B cell (primary cell): ENCODE data around the gene RPS23. TPM values are rescaled to one million over a fixed set of nuclear protein-coding genes. Genes with fewer than 3 reads are reported as not detected.

Experiments
- ATAC-seq: fragments of 200-7000 bp; cut with Tn5 transposase; one replicate; pipeline ENCODE4 v1.10.0; 2021; ENCODE audit warnings: low read depth, mild to moderate bottlenecking, moderate number of reproducible peaks, moderate library complexity
- CTCF ChIA-PET: fragments of 350-600 bp; sonication (Branson Sonifier 250); formaldehyde crosslinking; loops from one replicate; lab custom pipeline; 2021; ENCODE audit warnings: antibody characterized with exemption, inconsistent platforms; lab: Charles Lee
- POLR2A ChIA-PET: fragments of 350-600 bp; sonication (Branson Sonifier 250); formaldehyde crosslinking; loops from one replicate; lab custom pipeline; 2021; ENCODE audit warnings: antibody characterized with exemption; lab: Charles Lee
- DNase-seq: peaks from one replicate; pipeline ENCODE4 v3.0.0; 2013
- H2AFZ ChIP-seq: 2 replicates; pipeline ENCODE4 v1.6.1; 2012; ENCODE audit warnings: mild to moderate bottlenecking, low read depth, low read length; ENCODE audit not compliant: insufficient read depth, poor library complexity, severe bottlenecking
- H3K27ac ChIP-seq, 2 donors: 1 replicate in 1 of 2; 2 replicates in 1 of 2; pipeline ENCODE4 v1.5.1; 2012 to 2013; ENCODE audit warnings: low read length in 2 of 2, mild to moderate bottlenecking in 2 of 2, moderate library complexity in 1 of 2
- H3K27me3 ChIP-seq, 4 experiments: fragments of 200-600 bp in 1 of 4; sonication (generic) in 1 of 4; replicated peaks in 1 of 4; 1 replicate in 2 of 4; 2 replicates in 2 of 4; pipeline versions ENCODE4 v1.6.1 to v1.7.0; 2013 to 2016; ENCODE audit warnings: low read length in 3 of 4, mild to moderate bottlenecking in 2 of 4, mixed read lengths in 1 of 4, moderate library complexity in 1 of 4; ENCODE audit not compliant: insufficient read depth in 4 of 4, control insufficient read depth in 3 of 4; ENCODE audit errors: control extremely low read depth in 1 of 4
- H3K36me3 ChIP-seq, 2 experiments: replicated peaks in 1 of 2; 1 replicate in 1 of 2; 2 replicates in 1 of 2; pipeline versions ENCODE4 v1.6.1 to v1.7.1; 2013; ENCODE audit warnings: low read length in 1 of 2; ENCODE audit not compliant: insufficient read depth in 2 of 2, control insufficient read depth in 1 of 2; ENCODE audit errors: control extremely low read depth in 1 of 2, extremely low read depth in 1 of 2
- H3K4me1 ChIP-seq, 2 donors: fragments of 200-600 bp in 1 of 2; sonication (generic) in 1 of 2; 1 replicate in 1 of 2; 2 replicates in 1 of 2; pipeline versions ENCODE4 v1.5.1 to v1.6.1; 2013 to 2017; ENCODE audit warnings: low read length in 2 of 2; ENCODE audit not compliant: control insufficient read depth in 2 of 2, insufficient read depth in 2 of 2
- H3K4me2 ChIP-seq: replicated peaks from 2 replicates; pipeline ENCODE3; 2012; ENCODE audit warnings: mild to moderate bottlenecking, low read depth, low read length; ENCODE audit not compliant: poor library complexity, severe bottlenecking
- H3K4me3 ChIP-seq, 5 experiments: fragments of 200-600 bp in 1 of 5; sonication (generic) in 1 of 5; 1 replicate in 3 of 5; 2 replicates in 2 of 5; pipeline versions ENCODE4 v1.5.1 to v1.7.0; 2011 to 2016; ENCODE audit warnings: low read length in 4 of 5, mild to moderate bottlenecking in 4 of 5, low read depth in 2 of 5, control low read depth in 1 of 5, moderate library complexity in 1 of 5; ENCODE audit not compliant: insufficient read depth in 1 of 5; ENCODE audit errors: control extremely low read depth in 1 of 5, extremely low read depth in 1 of 5
- H3K79me2 ChIP-seq: fragments of 200-600 bp; sonication (generic); one replicate; pipeline ENCODE4 v1.6.0; 2016; ENCODE audit warnings: low read length; ENCODE audit not compliant: control insufficient read depth, insufficient read depth
- H3K9ac ChIP-seq: fragments of 200-600 bp; sonication (generic); 2 replicates; pipeline ENCODE4 v1.6.1; 2017; ENCODE audit warnings: mild to moderate bottlenecking, low read length, moderate library complexity
- H3K9me3 ChIP-seq, 3 donors: one replicate each; pipeline versions ENCODE4 v1.6.1 to v1.7.1; 2013; ENCODE audit warnings: low read length in 2 of 3; ENCODE audit not compliant: control insufficient read depth in 2 of 3, insufficient read depth in 1 of 3; ENCODE audit errors: control extremely low read depth in 1 of 3
- H4K20me1 ChIP-seq: 2 replicates; pipeline ENCODE4 v1.6.0; 2012; ENCODE audit warnings: mild to moderate bottlenecking, low read length; ENCODE audit not compliant: insufficient read depth, control insufficient read depth, poor library complexity, severe bottlenecking
- H3K27ac Mint-ChIP-seq: one replicate; pipeline ENCODE4 v1.8.0; 2021; ENCODE audit warnings: mixed read lengths
- H3K27me3 Mint-ChIP-seq: one replicate; pipeline ENCODE4 v1.8.0; 2021; ENCODE audit warnings: mixed read lengths
- H3K4me1 Mint-ChIP-seq: one replicate; pipeline ENCODE4 v1.8.0; 2021; ENCODE audit warnings: mixed read lengths
- H3K4me3 Mint-ChIP-seq: one replicate; pipeline ENCODE4 v1.8.0; 2021; ENCODE audit warnings: mixed read lengths
- H3K9me3 Mint-ChIP-seq: one replicate; pipeline ENCODE4 v1.8.0; 2022; ENCODE audit warnings: mixed read lengths; ENCODE audit not compliant: insufficient read depth
- EZH2 ChIP-seq: IDR thresholded peaks from 2 replicates; pipeline ENCODE4 v1.6.1; 2012; ENCODE audit warnings: borderline replicate concordance, low read depth, mild to moderate bottlenecking, moderate library complexity, low read length; ENCODE audit not compliant: insufficient read depth, poor library complexity, severe bottlenecking
- WGBS: methylation state at CpG from one replicate; pipeline ENCODE4 v1.1.5; 2013; ENCODE audit warnings: missing lambda C conversion rate; ENCODE audit not compliant: insufficient coverage; 5-methylcytosine and 5-hydroxymethylcytosine counted together
- intact Hi-C: fragments of 100-400 bp; cut with micrococcal nuclease; formaldehyde crosslinking; loops from one replicate; pipeline ENCODE4 v1.10.0; 2022
- polyA plus RNA-seq: library from polyadenylated mRNA; depleted of rRNA; stranded (reverse); fragments of >200 nt; gene quantifications from 2 replicates; pipeline ENCODE4 v1.2.3, GENCODE V29; 2012
- total RNA-seq, 2 donors: library from RNA; stranded (reverse); fragments of 120-200 nt in 1 of 2; gene quantifications; 1 replicate in 1 of 2; 2 replicates in 1 of 2; pipeline versions ENCODE4 v1.2.3 to v1.2.4, GENCODE V29; 2013 to 2022
- TF ChIP-seq, protein P1 (sequence below): fragments of 200-600 bp; IDR thresholded peaks from one replicate; pipeline ENCODE4 v1.8.0; 2022; ENCODE audit warnings: antibody characterized with exemption, mild to moderate bottlenecking

RPS23 gene
- total and polyA plus RNA-seq, 2 donors (not counting 1 experiment from before 2014, with no cell fraction given) = 3,420 to 9,595 TPM

DNA sequence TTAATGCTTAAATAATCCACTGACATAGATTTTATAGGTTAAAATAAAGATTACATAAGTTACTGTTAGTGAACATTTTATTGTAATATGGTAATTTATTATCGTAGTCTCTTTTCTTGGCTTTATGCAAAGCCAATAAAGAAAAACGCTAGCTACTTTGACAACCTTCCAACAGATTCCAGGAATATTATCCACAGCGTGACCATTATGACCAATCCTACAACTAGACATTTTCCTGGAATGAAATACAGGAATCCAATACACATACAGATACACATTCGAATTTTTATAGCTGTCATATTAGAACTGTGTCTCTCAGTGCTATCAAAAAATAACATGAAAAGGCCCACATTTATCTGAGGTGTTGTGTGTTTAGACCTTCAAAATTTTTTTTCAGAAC, 13.1 kb downstream of the RPS23 start:
- H3K4me2 ChIP-seq = no peak overlapping the region
- H3K9ac ChIP-seq = no peak overlapping the region
- no peaks in the 10 kb centered on the region for H3K79me2 ChIP-seq
- ChIA-PET CTCF (interaction anchor here (1.3 kb wide), 1 partner anchor 9 kb away, joined by 3 read pairs; no protein-coding TSS in a partner anchor), POLR2A (no interaction called here)
- 100% methylated on average over 2 of the region's 4 CpGs for WGBS
- no peak overlapping the region for H3K27ac ChIP-seq
- no peak overlapping the region for H2AFZ ChIP-seq
- H3K4me3 ChIP-seq = no peak overlapping the region
- intact Hi-C loops = no loop called here
- Mint-ChIP-seq H3K27me3 (no peaks in the 10 kb centered on the region), H3K27ac (no peak overlapping the region), H3K4me1 (no peaks in the 10 kb centered on the region), H3K9me3 (no peaks in the 10 kb centered on the region), H3K4me3 (no peak overlapping the region)
- ATAC-seq (no peak), DNase-seq (no peak)
- no peaks in the 10 kb centered on the region for H3K36me3 ChIP-seq
- no peaks in the 10 kb centered on the region for H3K27me3 ChIP-seq
- TF ChIP-seq EZH2 = no peak
- TF ChIP-seq, protein P1, sequence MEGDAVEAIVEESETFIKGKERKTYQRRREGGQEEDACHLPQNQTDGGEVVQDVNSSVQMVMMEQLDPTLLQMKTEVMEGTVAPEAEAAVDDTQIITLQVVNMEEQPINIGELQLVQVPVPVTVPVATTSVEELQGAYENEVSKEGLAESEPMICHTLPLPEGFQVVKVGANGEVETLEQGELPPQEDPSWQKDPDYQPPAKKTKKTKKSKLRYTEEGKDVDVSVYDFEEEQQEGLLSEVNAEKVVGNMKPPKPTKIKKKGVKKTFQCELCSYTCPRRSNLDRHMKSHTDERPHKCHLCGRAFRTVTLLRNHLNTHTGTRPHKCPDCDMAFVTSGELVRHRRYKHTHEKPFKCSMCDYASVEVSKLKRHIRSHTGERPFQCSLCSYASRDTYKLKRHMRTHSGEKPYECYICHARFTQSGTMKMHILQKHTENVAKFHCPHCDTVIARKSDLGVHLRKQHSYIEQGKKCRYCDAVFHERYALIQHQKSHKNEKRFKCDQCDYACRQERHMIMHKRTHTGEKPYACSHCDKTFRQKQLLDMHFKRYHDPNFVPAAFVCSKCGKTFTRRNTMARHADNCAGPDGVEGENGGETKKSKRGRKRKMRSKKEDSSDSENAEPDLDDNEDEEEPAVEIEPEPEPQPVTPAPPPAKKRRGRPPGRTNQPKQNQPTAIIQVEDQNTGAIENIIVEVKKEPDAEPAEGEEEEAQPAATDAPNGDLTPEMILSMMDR = no peak
- H3K4me1 ChIP-seq = no peaks in the 10 kb centered on the region
- H3K9me3 ChIP-seq = peaks cover 0 to 8% (median 4%) of the 10 kb centered on the region in 3 donors
- no peaks in the 10 kb centered on the region for H4K20me1 ChIP-seq

DNA sequence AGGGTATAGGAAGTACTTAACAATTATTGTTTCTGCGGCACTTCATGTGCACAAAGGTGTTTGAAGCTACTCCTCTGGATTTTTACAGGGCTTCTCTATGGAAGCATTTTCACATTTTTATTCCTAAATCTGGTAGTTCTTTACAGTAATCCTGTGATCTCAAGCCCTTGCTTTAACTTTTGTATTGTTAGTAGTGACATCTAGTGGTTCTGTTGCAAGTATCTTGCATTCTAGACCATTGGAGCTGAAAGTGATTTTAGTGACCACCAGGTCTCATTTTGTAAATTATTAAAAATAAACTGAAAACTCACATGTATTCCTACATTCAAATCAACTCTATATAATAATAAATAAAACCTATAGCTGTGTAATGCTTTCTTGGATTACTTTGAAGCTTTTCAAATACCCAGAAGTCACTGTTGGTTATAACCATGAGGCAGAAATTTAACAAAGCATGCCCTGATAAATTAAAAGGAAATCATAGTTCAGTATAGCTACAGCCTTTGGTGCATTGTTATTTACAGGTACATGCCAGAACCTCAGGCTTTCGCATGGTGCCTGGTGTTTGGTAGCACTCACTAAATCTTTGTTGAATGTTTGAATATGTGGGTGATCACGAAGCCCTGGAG, 18.9 kb downstream of the RPS23 start:
- H3K36me3 ChIP-seq = no peaks in the 10 kb centered on the region
- H3K27ac Mint-ChIP-seq = no peak overlapping the region
- no peak for DNase-seq
- H3K4me1 Mint-ChIP-seq = no peaks in the 10 kb centered on the region
- ChIA-PET CTCF (interaction anchor here (0.6 to 1.8 kb wide), 9 partner anchors 9 to 833 kb away, joined by 3 to 7 read pairs (median 4); partner anchors contain the start of gene RPS23), POLR2A (no interaction called here)
- WGBS = 100% methylated on average over 2 of the region's 3 CpGs
- no peaks in the 10 kb centered on the region for H3K79me2 ChIP-seq
- no peaks in the 10 kb centered on the region for H3K27me3 ChIP-seq
- no peak overlapping the region for H3K4me3 Mint-ChIP-seq
- intact Hi-C loops = no loop called here
- H3K4me2 ChIP-seq = no peak overlapping the region
- no peak overlapping the region for H3K4me3 ChIP-seq
- H3K9me3 Mint-ChIP-seq = no peaks in the 10 kb centered on the region
- H3K4me1 ChIP-seq = no peaks in the 10 kb centered on the region
- H2AFZ ChIP-seq = no peak overlapping the region
- ATAC-seq = no peak
- TF ChIP-seq EZH2 = no peak
- TF ChIP-seq, protein P1 = peak; percentile 16
- no peaks in the 10 kb centered on the region for H3K27me3 Mint-ChIP-seq
- no peaks in the 10 kb centered on the region for H4K20me1 ChIP-seq
- no peak overlapping the region for H3K9ac ChIP-seq
- H3K9me3 ChIP-seq = no peaks in the 10 kb centered on the region
- no peak overlapping the region for H3K27ac ChIP-seq
